H1 (cell line): ENCODE measurements around the gene CYP3A7. TPM values are rescaled to one million over a fixed set of nuclear protein-coding genes. Genes with fewer than 3 reads are reported as not detected.

Experiments
- CTCF ChIA-PET: fragments of 300-600 bp; sonication (Branson Sonifier 250); formaldehyde crosslinking; loops from one replicate; lab custom pipeline; 2021; ENCODE audit not compliant: partially characterized antibody; lab: Charles Lee
- POLR2A ChIA-PET: fragments of 300-600 bp; sonication (Branson Sonifier 250); formaldehyde crosslinking; loops from one replicate; lab custom pipeline; 2021; ENCODE audit warnings: inconsistent platforms; ENCODE audit not compliant: partially characterized antibody; lab: Charles Lee
- DNase-seq, 2 experiments: peaks; one replicate each; pipeline versions ENCODE4 v3.0.0 to v3.0.0-alpha.2; 2010 to 2022; ENCODE audit warnings: low spot score in 2 of 2, low read depth in 1 of 2, mixed read lengths in 1 of 2
- FAIRE-seq: peaks from 2 replicates; lab custom pipeline; 2011; peaks lifted over from hg19 to GRCh38; lab: Jason Lieb, UNC
- H2AFZ ChIP-seq: 2 replicates; pipeline ENCODE4 v1.8.1; 2012; ENCODE audit warnings: low read length, inconsistent platforms
- H2AK5ac ChIP-seq: 2 replicates; pipeline ENCODE4 v1.6.1; 2013; ENCODE audit warnings: low read depth, low read length
- H2BK120ac ChIP-seq: replicated peaks from 2 replicates; pipeline ENCODE3; 2013; ENCODE audit warnings: low read depth, low read length, inconsistent platforms
- H2BK12ac ChIP-seq: 2 replicates; pipeline ENCODE4 v1.6.1; 2013; ENCODE audit warnings: low read depth, low read length
- H2BK15ac ChIP-seq: 2 replicates; pipeline ENCODE4 v1.6.1; 2013; ENCODE audit warnings: low read length
- H2BK20ac ChIP-seq: 2 replicates; pipeline ENCODE4 v1.6.1; 2013; ENCODE audit warnings: low read length
- H2BK5ac ChIP-seq: 2 replicates; pipeline ENCODE4 v1.6.1; 2013; ENCODE audit warnings: low read depth, low read length
- H3K14ac ChIP-seq: 2 replicates; pipeline ENCODE4 v1.6.1; 2013; ENCODE audit warnings: inconsistent platforms; ENCODE audit not compliant: insufficient read length
- H3K18ac ChIP-seq: 2 replicates; pipeline ENCODE4 v1.6.1; 2013; ENCODE audit warnings: low read length; ENCODE audit errors: extremely low read depth
- H3K23ac ChIP-seq: 2 replicates; pipeline ENCODE4 v1.6.1; 2013; ENCODE audit warnings: inconsistent platforms; ENCODE audit not compliant: insufficient read length
- H3K23me2 ChIP-seq: 2 replicates; pipeline ENCODE4 v1.6.1; 2013; ENCODE audit warnings: low read depth, low read length
- H3K27ac ChIP-seq: 2 replicates; pipeline ENCODE4 v1.6.1; 2011; ENCODE audit warnings: low read depth, low read length, inconsistent platforms
- H3K27me3 ChIP-seq, 4 experiments: replicated peaks in 1 of 4; 1 replicate in 1 of 4; 2 replicates in 3 of 4; pipeline versions ENCODE4 v1.6.1 to v1.8.1; 2011 to 2013; ENCODE audit warnings: low read length in 3 of 4, mild to moderate bottlenecking in 3 of 4, inconsistent platforms in 2 of 4, mixed read lengths in 2 of 4, moderate library complexity in 1 of 4; ENCODE audit not compliant: control insufficient read depth in 3 of 4, insufficient read depth in 3 of 4; ENCODE audit errors: extremely low read depth in 1 of 4
- H3K36me3 ChIP-seq, 4 experiments: 2 replicates each; pipeline versions ENCODE4 v1.6.1 to v1.8.1; 2011 to 2013; ENCODE audit warnings: mild to moderate bottlenecking in 4 of 4, low read length in 3 of 4, moderate library complexity in 2 of 4, control low read depth in 1 of 4, inconsistent platforms in 1 of 4; ENCODE audit not compliant: insufficient read depth in 4 of 4, control insufficient read depth in 2 of 4
- H3K4ac ChIP-seq: replicated peaks from 2 replicates; pipeline ENCODE3; 2013; ENCODE audit warnings: low read length, low read depth, mixed read lengths, inconsistent platforms; ENCODE audit not compliant: insufficient read length
- H3K4me1 ChIP-seq, 4 experiments: replicated peaks in 1 of 4; 1 replicate in 1 of 4; 2 replicates in 3 of 4; pipeline versions ENCODE4 v1.6.1 to v1.8.1; 2011 to 2013; ENCODE audit warnings: low read length in 3 of 4, inconsistent platforms in 2 of 4, mixed read lengths in 1 of 4; ENCODE audit not compliant: insufficient read depth in 4 of 4, control insufficient read depth in 3 of 4
- H3K4me2 ChIP-seq, 2 experiments: 2 replicates each; pipeline versions ENCODE4 v1.6.1 to v1.8.1; 2011 to 2013; ENCODE audit warnings: low read depth in 2 of 2, low read length in 2 of 2, control low read depth in 1 of 2, inconsistent platforms in 1 of 2, mild to moderate bottlenecking in 1 of 2; ENCODE audit not compliant: insufficient read depth in 1 of 2
- H3K4me3 ChIP-seq, 4 experiments: fragments of 200-600, 300-600 bp in 1 of 4; sonication (generic), shearing (Covaris generic), sonication (Bioruptor Twin) in 1 of 4; 2 replicates each; pipeline versions ENCODE4 v1.5.1 to v1.8.1; 2011 to 2016; ENCODE audit warnings: low read length in 4 of 4, low read depth in 3 of 4, control low read depth in 2 of 4, inconsistent platforms in 2 of 4, mild to moderate bottlenecking in 2 of 4, mixed read lengths in 1 of 4, moderate library complexity in 1 of 4; ENCODE audit not compliant: insufficient read depth in 2 of 4; ENCODE audit errors: extremely low read depth in 1 of 4
- H3K56ac ChIP-seq: replicated peaks from 2 replicates; pipeline ENCODE3; 2013; ENCODE audit warnings: low read depth, mild to moderate bottlenecking, mixed read lengths, low read length, inconsistent platforms; ENCODE audit not compliant: insufficient read length
- H3K79me1 ChIP-seq: 2 replicates; pipeline ENCODE4 v1.6.1; 2013; ENCODE audit warnings: low read depth, low read length, control low read depth
- H3K79me2 ChIP-seq, 2 experiments: 2 replicates each; pipeline versions ENCODE4 v1.6.1 to v1.8.1; 2012 to 2013; ENCODE audit warnings: low read length in 2 of 2, mild to moderate bottlenecking in 2 of 2, inconsistent platforms in 1 of 2; ENCODE audit not compliant: insufficient read depth in 2 of 2, control insufficient read depth in 1 of 2
- H3K9ac ChIP-seq, 4 experiments: replicated peaks in 1 of 4; 1 replicate in 1 of 4; 2 replicates in 3 of 4; pipeline versions ENCODE4 v1.6.1 to v1.8.1; 2011 to 2013; ENCODE audit warnings: low read depth in 3 of 4, low read length in 3 of 4, control low read depth in 2 of 4, mild to moderate bottlenecking in 2 of 4, moderate library complexity in 2 of 4, inconsistent platforms in 1 of 4; ENCODE audit errors: extremely low read depth in 1 of 4
- H3K9me3 ChIP-seq, 2 experiments: 2 replicates each; pipeline versions ENCODE4 v1.6.1 to v1.8.1; 2012 to 2013; ENCODE audit warnings: mild to moderate bottlenecking in 2 of 2, moderate library complexity in 2 of 2, control low read depth in 1 of 2, inconsistent platforms in 1 of 2, low read depth in 1 of 2, low read length in 1 of 2, mixed read lengths in 1 of 2; ENCODE audit not compliant: insufficient read depth in 2 of 2
- H4K20me1 ChIP-seq, 2 experiments: replicated peaks in 1 of 2; 2 replicates each; pipeline versions ENCODE3 to v1.8.1; 2011 to 2013; ENCODE audit warnings: inconsistent platforms in 2 of 2, low read length in 2 of 2, mild to moderate bottlenecking in 1 of 2; ENCODE audit not compliant: insufficient read depth in 2 of 2, control insufficient read depth in 1 of 2
- H4K5ac ChIP-seq: 2 replicates; pipeline ENCODE4 v1.6.1; 2013; ENCODE audit warnings: low read length, low read depth, mixed read lengths, inconsistent platforms; ENCODE audit not compliant: insufficient read length
- H4K8ac ChIP-seq: 2 replicates; pipeline ENCODE4 v1.8.0; 2013; ENCODE audit warnings: mild to moderate bottlenecking, moderate library complexity, low read length, inconsistent platforms; ENCODE audit not compliant: insufficient read depth; ENCODE audit errors: extremely low read depth
- H4K91ac ChIP-seq: replicated peaks from 2 replicates; pipeline ENCODE3; 2013; ENCODE audit warnings: low read length, mixed read lengths, inconsistent platforms; ENCODE audit not compliant: insufficient read length
- CREB1 ChIP-seq: IDR thresholded peaks from 2 replicates; pipeline ENCODE4 v1.6.1; 2012; ENCODE audit warnings: inconsistent platforms
- HDAC2 ChIP-seq, 2 experiments: fragments of 300-600 bp in 1 of 2; sonication (generic) in 1 of 2; IDR thresholded peaks; 2 replicates each; pipeline ENCODE4 v1.6.1; 2011 to 2012; ENCODE audit warnings: low read depth in 2 of 2, low read length in 2 of 2, mild to moderate bottlenecking in 2 of 2, moderate library complexity in 2 of 2, borderline replicate concordance in 1 of 2, inconsistent platforms in 1 of 2
- HDAC6 ChIP-seq: IDR thresholded peaks from one replicate; pipeline ENCODE4 v1.7.1; 2012; ENCODE audit warnings: low read depth, mild to moderate bottlenecking, inconsistent platforms, low read length, moderate library complexity
- KDM1A ChIP-seq: fragments of 200-600, 300-600 bp; sonication (generic); IDR thresholded peaks from 2 replicates; pipeline ENCODE4 v1.7.1; 2016; ENCODE audit warnings: mild to moderate bottlenecking, low read length, borderline replicate concordance
- POU5F1 ChIP-seq: IDR thresholded peaks from 2 replicates; pipeline ENCODE4 v1.6.1; 2011; ENCODE audit warnings: low read depth, mild to moderate bottlenecking, low read length, moderate library complexity
- RBBP5 ChIP-seq: IDR thresholded peaks from 2 replicates; pipeline ENCODE4 v1.7.1; 2012; ENCODE audit warnings: low read depth, mild to moderate bottlenecking, inconsistent platforms, low read length, moderate library complexity, borderline replicate concordance
- RFX5 ChIP-seq: IDR thresholded peaks from 2 replicates; pipeline ENCODE4 v1.6.1; 2011; ENCODE audit warnings: low read depth, low read length, improper control_type of control experiment, borderline replicate concordance
- SIN3A ChIP-seq, 2 experiments: IDR thresholded peaks in 1 of 2; conservative IDR thresholded peaks in 1 of 2; 2 replicates each; pipeline ENCODE4 v1.6.1; 2011 to 2012; ENCODE audit warnings: low read length in 2 of 2, improper control_type of control experiment in 1 of 2, low read depth in 1 of 2, mild to moderate bottlenecking in 1 of 2
- SP2 ChIP-seq: IDR thresholded peaks from 2 replicates; pipeline ENCODE4 v1.6.1; 2012; ENCODE audit warnings: mild to moderate bottlenecking, low read length, inconsistent platforms
- TCF12 ChIP-seq: IDR thresholded peaks from 2 replicates; pipeline ENCODE4 v1.6.1; 2011; ENCODE audit warnings: low read depth, mild to moderate bottlenecking, low read length
- YY1 ChIP-seq: IDR thresholded peaks from 2 replicates; pipeline ENCODE4 v1.6.1; 2011; ENCODE audit warnings: low read depth, mild to moderate bottlenecking, low read length
- ZNF274 ChIP-seq: IDR thresholded peaks from 2 replicates; pipeline ENCODE4 v1.7.0; 2012; ENCODE audit warnings: low read length, borderline replicate concordance; ENCODE audit errors: extremely low read depth
- WGBS, 2 experiments: shearing (Covaris generic) in 1 of 2; methylation state at CpG; one replicate each; pipeline versions ENCODE4 v1.1.6 to v1.1.7; 2013 to 2015; ENCODE audit warnings: low lambda C conversion rate in 2 of 2, mixed read lengths in 2 of 2, inconsistent platforms in 1 of 2, low coverage in 1 of 2, missing lambda C conversion rate in 1 of 2; ENCODE audit not compliant: insufficient replicate concordance in 2 of 2, insufficient coverage in 1 of 2, insufficient read length in 1 of 2; ENCODE audit errors: extremely low coverage in 1 of 2, missing lambda C conversion rate in 1 of 2; 5-methylcytosine and 5-hydroxymethylcytosine counted together
- polyA plus RNA-seq, 7 experiments: library from polyadenylated mRNA; depleted of rRNA in 3 of 7; stranded (reverse) in 5 of 7; unstranded in 2 of 7; fragments of >200 nt in 5 of 7; fragments of 200-250 nt in 2 of 7; gene quantifications; 1 replicate in 5 of 7; 2 replicates in 1 of 7; 4 replicates in 1 of 7; pipeline versions ENCODE4 v1.2.1 to v1.2.3, GENCODE V29; 2011 to 2013; ENCODE audit warnings: missing spikeins in 2 of 7, mixed read lengths in 2 of 7
- total RNA-seq: library from RNA; stranded (reverse); fragmentation: NEBNext Ultra II Directional; extraction: Animal tissue kit (Norgen Biotek cat#: 25700); gene quantifications from 2 replicates; pipeline ENCODE4 v1.2.1, GENCODE V29; 2021
- TF ChIP-seq, protein P1 (sequence below): IDR thresholded peaks from 2 replicates; pipeline ENCODE4 v1.6.1; 2011; ENCODE audit warnings: low read length, improper control_type of control experiment
- TF ChIP-seq, protein P2 (sequence below): IDR thresholded peaks from 2 replicates; pipeline ENCODE4 v1.6.1; 2012; ENCODE audit warnings: inconsistent platforms

The CYP3A7 gene
- total and polyA plus RNA-seq, 2 of the 8 experiments (the other 6 are each of a cell fraction or from before 2014, with no cell fraction given): not detected

DNA sequence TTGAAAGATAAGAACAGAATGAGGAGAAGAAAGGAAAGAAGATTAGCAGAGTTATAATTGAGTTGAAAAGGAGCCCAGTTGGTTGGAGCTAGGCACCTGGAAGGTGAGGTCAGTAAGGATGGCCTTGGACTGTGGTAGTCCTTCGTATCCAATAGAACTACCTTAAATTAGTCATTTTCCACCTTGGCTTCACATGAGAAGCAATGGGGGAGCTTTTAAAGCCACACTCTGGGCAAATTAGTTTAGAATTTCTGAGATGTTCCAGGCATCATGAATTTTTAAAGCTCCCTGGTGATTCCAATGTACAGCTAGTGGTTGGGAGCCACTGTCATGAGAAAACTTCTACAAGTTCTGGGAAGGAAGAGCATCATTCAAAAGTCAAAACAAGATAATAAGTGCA is 27.9 kb downstream of the CYP3A7 start:
- no peak overlapping the region for H3K23ac ChIP-seq
- no peak overlapping the region for H2BK120ac ChIP-seq
- FAIRE-seq (no peak), DNase-seq (no peak)
- no peak overlapping the region for H2BK20ac ChIP-seq
- H3K79me1 ChIP-seq: no peaks in the 10 kb centered on the region
- H3K9me3 ChIP-seq: peaks cover 15 to 28% of the 10 kb centered on the region in 2 experiments; a peak in 3 of 4 replicates
- H3K4me1 ChIP-seq: no peaks in the 10 kb centered on the region
- H4K8ac ChIP-seq: no peak overlapping the region
- H3K4ac ChIP-seq: no peak overlapping the region
- no peak overlapping the region for H2AFZ ChIP-seq
- H3K23me2 ChIP-seq: no peaks in the 10 kb centered on the region
- WGBS, 2 experiments: 71% methylated on average over 1 of the region's 1 CpG; no CpG with 5 or more reads in 1 of the 2 experiments
- no peak overlapping the region for H3K9ac ChIP-seq
- no peaks in the 10 kb centered on the region for H4K20me1 ChIP-seq
- ChIA-PET POLR2A (no interaction called here), CTCF (no interaction called here)
- no peak overlapping the region for H3K18ac ChIP-seq
- no peak overlapping the region for H3K4me3 ChIP-seq
- no peak overlapping the region for H4K91ac ChIP-seq
- no peak overlapping the region for H3K27ac ChIP-seq
- H2BK15ac ChIP-seq: no peak overlapping the region
- H3K56ac ChIP-seq: no peak overlapping the region
- H2BK5ac ChIP-seq: no peak overlapping the region
- H3K4me2 ChIP-seq: no peak overlapping the region
- no peak overlapping the region for H3K14ac ChIP-seq
- H3K36me3 ChIP-seq: no peaks in the 10 kb centered on the region
- no peak overlapping the region for H2AK5ac ChIP-seq
- no peak overlapping the region for H2BK12ac ChIP-seq
- no peak overlapping the region for H4K5ac ChIP-seq
- no peaks in the 10 kb centered on the region for H3K79me2 ChIP-seq
- H3K27me3 ChIP-seq: no peaks in the 10 kb centered on the region
- TF ChIP-seq RFX5 (no peak), TCF12 (no peak), SIN3A (conservative IDR thresholded peaks at IDR 0.05 in 1 of 2, IDR thresholded peaks at IDR 0.05 in 1 of 2; ENCODE audit: low read depth in 1 of 2, low read length in 2 of 2) (no peak), HDAC6 (no peak), RBBP5 (no peak), POU5F1 (no peak), SP2 (no peak), HDAC2 (IDR thresholded peaks at IDR 0.05; ENCODE audit: borderline replicate concordance in 1 of 2, low read depth in 2 of 2, low read length in 2 of 2) (no peak), KDM1A (no peak), YY1 (no peak), ZNF274 (no peak), CREB1 (no peak)
- TF ChIP-seq, protein P1, sequence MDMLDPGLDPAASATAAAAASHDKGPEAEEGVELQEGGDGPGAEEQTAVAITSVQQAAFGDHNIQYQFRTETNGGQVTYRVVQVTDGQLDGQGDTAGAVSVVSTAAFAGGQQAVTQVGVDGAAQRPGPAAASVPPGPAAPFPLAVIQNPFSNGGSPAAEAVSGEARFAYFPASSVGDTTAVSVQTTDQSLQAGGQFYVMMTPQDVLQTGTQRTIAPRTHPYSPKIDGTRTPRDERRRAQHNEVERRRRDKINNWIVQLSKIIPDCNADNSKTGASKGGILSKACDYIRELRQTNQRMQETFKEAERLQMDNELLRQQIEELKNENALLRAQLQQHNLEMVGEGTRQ: no peak
- TF ChIP-seq, protein P2, sequence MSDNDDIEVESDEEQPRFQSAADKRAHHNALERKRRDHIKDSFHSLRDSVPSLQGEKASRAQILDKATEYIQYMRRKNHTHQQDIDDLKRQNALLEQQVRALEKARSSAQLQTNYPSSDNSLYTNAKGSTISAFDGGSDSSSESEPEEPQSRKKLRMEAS: no peak
